Suprapubic skin (tissue), 4 donors: Measurements from ENCODE around the gene CCDC85C. TPM values are rescaled to one million over a fixed set of nuclear protein-coding genes. Genes with fewer than 3 reads are reported as not detected.

Experiments used
- DNase-seq, 2 donors: peaks; one replicate each; pipeline ENCODE4 v3.0.0-alpha.2; 2019; ENCODE audit warnings: low spot score in 2 of 2
- H3K27ac ChIP-seq: fragments of 200-600 bp; sonication (generic); one replicate; pipeline ENCODE4 v1.5.1; 2019
- H3K27me3 ChIP-seq: fragments of 200-600 bp; sonication (generic); one replicate; pipeline ENCODE4 v1.5.1; 2019
- H3K36me3 ChIP-seq: fragments of 200-600 bp; sonication (generic); one replicate; pipeline ENCODE4 v1.5.1; 2019
- H3K4me1 ChIP-seq: fragments of 200-600 bp; sonication (generic); one replicate; pipeline ENCODE4 v1.5.1; 2019
- H3K4me3 ChIP-seq: fragments of 200-600 bp; sonication (generic); one replicate; pipeline ENCODE4 v1.5.1; 2019; ENCODE audit warnings: mild to moderate bottlenecking
- H3K9me3 ChIP-seq: fragments of 200-600 bp; sonication (generic); one replicate; pipeline ENCODE4 v1.5.1; 2019
- EP300 ChIP-seq: sonication (generic); formaldehyde crosslinking; IDR thresholded peaks from one replicate; pipeline ENCODE4 v1.6.1; 2017; ENCODE audit warnings: antibody characterized with exemption
- POLR2A ChIP-seq, 2 donors: fragments of 450-650 bp; IDR thresholded peaks; one replicate each; pipeline ENCODE4 v1.6.1; 2017; ENCODE audit warnings: antibody characterized with exemption in 2 of 2, mild to moderate bottlenecking in 2 of 2, moderate library complexity in 2 of 2
- POLR2AphosphoS5 ChIP-seq, 3 donors: sonication (generic); formaldehyde crosslinking; IDR thresholded peaks; one replicate each; pipeline ENCODE4 v1.6.1; 2017; ENCODE audit warnings: antibody characterized with exemption in 3 of 3
- WGBS: methylation state at CpG from one replicate; pipeline ENCODE4 v1.1.5; 2018; 5-methylcytosine and 5-hydroxymethylcytosine counted together
- total RNA-seq, 4 donors: library from RNA; depleted of rRNA; stranded (reverse); fragments of >200 nt; gene quantifications; one replicate each; pipeline ENCODE4 v1.1.0, GENCODE V29; 2016
- TF ChIP-seq, protein P1 (sequence below), 2 donors: fragments of 200-600 bp in 1 of 2; fragments of 450-650 bp in 1 of 2; sonication (generic) in 1 of 2; IDR thresholded peaks; one replicate each; pipeline ENCODE4 v1.5.1; 2016 to 2019; ENCODE audit warnings: antibody characterized with exemption in 2 of 2, mild to moderate bottlenecking in 1 of 2, moderate library complexity in 1 of 2

The CCDC85C gene
- total RNA-seq, 4 donors from 2014 or later, result 18.8 to 53.2 (median 48.0) TPM

DNA sequence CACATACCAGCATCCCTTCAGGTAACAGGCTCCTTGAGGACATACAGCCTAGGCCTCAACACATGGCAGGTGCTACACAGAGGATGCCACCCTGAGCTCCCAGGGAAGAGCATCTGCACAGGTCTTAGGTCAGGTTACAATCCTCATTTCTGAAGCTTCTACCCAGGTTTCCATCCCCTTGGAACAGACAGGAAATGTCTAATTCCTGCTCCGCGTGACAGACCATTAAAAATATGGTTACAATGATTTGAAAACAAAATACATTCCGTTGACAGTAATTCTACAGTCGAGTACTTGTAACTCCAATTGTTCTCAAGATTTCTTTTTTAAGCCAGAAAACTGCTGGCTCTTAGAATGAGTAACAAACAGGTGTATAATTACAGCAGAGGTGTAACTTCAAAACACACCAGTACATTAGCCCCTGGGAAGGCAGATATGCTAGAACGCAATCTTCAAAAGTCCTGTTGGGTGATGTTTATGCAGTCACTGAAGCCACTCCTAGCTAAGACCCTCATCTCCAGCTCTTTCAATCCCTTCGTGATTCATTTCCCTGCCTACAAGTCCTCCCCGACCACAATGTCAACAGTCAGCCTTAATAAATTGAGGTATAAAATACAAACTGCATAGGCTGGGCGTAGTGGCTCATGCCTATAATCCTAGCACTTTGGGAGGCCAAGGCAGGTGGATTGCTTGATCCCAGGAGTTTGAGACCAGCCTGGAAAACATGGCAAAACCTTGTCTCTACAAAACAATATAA is 135.0 kb downstream of the CCDC85C start:
- 88% methylated on average over 8 of the region's 8 CpGs for WGBS
- no peak for TF ChIP-seq EP300
- TF ChIP-seq POLR2AphosphoS5 (IDR thresholded peaks at IDR 0.05), result no peak
- no peak for TF ChIP-seq POLR2A (IDR thresholded peaks at IDR 0.05)
- TF ChIP-seq, protein P1, sequence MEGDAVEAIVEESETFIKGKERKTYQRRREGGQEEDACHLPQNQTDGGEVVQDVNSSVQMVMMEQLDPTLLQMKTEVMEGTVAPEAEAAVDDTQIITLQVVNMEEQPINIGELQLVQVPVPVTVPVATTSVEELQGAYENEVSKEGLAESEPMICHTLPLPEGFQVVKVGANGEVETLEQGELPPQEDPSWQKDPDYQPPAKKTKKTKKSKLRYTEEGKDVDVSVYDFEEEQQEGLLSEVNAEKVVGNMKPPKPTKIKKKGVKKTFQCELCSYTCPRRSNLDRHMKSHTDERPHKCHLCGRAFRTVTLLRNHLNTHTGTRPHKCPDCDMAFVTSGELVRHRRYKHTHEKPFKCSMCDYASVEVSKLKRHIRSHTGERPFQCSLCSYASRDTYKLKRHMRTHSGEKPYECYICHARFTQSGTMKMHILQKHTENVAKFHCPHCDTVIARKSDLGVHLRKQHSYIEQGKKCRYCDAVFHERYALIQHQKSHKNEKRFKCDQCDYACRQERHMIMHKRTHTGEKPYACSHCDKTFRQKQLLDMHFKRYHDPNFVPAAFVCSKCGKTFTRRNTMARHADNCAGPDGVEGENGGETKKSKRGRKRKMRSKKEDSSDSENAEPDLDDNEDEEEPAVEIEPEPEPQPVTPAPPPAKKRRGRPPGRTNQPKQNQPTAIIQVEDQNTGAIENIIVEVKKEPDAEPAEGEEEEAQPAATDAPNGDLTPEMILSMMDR (IDR thresholded peaks at IDR 0.05), result no peak

DNA sequence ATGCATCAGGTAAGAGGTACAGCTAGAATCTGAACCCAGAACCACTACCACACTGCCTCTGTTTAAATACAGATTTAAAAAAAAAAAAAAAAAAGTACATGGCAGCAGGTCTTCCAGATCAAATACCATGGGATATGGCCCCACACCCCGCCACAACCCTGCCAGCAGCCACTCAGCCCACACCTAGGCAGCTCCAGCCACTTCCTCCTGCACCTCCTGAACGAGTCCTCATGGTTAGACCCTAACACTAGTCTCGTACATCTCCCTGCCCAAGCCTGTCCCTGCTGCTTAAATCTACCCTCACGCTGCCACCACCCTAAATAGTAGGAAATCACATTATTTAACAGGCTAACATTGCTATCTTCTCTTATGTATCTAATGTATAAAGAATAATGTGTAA is 135.9 kb downstream of the CCDC85C start:
- DNase-seq, result no peak
- H3K36me3 ChIP-seq, result peaks cover 18% of the 10 kb centered on the region
- H3K27ac ChIP-seq, result no peak overlapping the region
- H3K4me3 ChIP-seq, result no peak overlapping the region
- H3K4me1 ChIP-seq, result peaks cover 5% of the 10 kb centered on the region
- no peaks in the 10 kb centered on the region for H3K9me3 ChIP-seq
- 86% methylated on average over 4 of the region's 4 CpGs for WGBS
- TF ChIP-seq, protein P1 (IDR thresholded peaks at IDR 0.05), result no peak
- TF ChIP-seq POLR2A (IDR thresholded peaks at IDR 0.05), result no peak
- TF ChIP-seq POLR2AphosphoS5 (IDR thresholded peaks at IDR 0.05), result no peak
- no peak for TF ChIP-seq EP300
- H3K27me3 ChIP-seq, result no peaks in the 10 kb centered on the region

More for the DNA sequence above, 135.0 kb downstream of the CCDC85C start:
- H3K9me3 ChIP-seq, result no peaks in the 10 kb centered on the region
- H3K27me3 ChIP-seq, result no peaks in the 10 kb centered on the region
- H3K4me1 ChIP-seq, result peaks cover 5% of the 10 kb centered on the region
- peaks cover 14% of the 10 kb centered on the region for H3K36me3 ChIP-seq
- no peak overlapping the region for H3K27ac ChIP-seq
- no peak overlapping the region for H3K4me3 ChIP-seq
- no peak for DNase-seq

DNA sequence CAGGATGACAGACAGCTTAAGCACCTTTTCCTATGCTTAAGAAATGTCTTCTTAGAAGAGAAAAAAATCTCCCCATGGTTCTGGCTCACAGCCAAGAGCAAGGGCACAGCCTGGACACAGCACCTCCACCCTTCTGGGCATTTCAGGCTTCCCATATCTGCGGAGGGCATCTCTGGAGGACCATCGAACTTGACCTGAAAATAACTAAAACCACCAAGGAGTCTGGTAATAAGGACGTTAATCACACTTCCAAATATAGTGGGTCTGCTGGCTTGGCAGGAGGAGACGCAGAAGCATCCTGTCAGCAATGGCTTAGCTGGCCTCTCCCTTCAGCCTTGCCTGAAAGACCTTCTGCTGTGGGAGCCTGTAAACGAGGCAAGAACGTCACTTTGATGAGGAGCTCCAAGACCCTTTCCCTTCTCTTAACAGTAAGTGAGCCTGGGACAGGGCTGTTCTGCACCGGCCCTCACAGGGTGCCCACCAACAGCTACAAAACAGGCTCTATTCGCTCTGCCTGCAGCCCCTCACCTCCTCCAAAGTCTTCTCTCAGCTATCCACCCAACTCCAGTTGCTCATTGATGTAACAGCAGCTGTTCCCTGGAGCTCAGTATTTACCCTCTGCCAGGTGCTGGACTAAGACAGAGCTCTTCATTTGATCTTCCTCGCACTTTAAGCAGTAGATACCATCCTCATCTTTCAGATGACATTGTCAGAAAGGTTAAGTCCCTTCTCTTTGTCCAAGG is 136.5 kb downstream of the CCDC85C start:
- DNase-seq, result no peak
- WGBS, result 77% methylated on average over 9 of the region's 9 CpGs

DNA sequence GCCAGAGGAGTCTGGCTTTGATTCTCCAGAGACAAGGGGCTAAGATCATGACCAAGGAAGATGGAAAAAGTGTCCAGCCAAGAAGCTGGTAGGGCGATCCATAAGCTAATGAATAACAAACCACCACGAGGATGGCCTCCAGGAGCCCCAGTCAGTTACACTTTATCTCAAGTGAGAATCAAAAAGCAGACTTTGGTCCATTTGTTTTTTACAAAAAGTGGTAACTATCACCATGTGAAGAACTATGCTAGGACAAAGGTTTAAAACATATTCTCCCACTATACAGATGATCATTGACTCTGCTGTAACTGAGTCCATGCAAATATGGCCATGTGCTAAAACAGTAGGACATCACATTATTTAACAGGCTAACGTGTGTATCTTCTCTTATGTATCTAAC is 137.2 kb downstream of the CCDC85C start:
- Histone ChIP-seq H3K27me3 (no peaks in the 10 kb centered on the region), H3K9me3 (no peaks in the 10 kb centered on the region), H3K36me3 (peaks cover 28% of the 10 kb centered on the region), H3K4me1 (peaks cover 10% of the 10 kb centered on the region), H3K27ac (no peak overlapping the region), H3K4me3 (no peak overlapping the region)
- TF ChIP-seq POLR2A (IDR thresholded peaks at IDR 0.05) (no peak), EP300 (no peak)
- no peak for DNase-seq
- WGBS, result 88% methylated on average over 3 of the region's 3 CpGs

More for the DNA sequence above, 136.5 kb downstream of the CCDC85C start:
- no peaks in the 10 kb centered on the region for H3K9me3 ChIP-seq
- H3K36me3 ChIP-seq, result peaks cover 23% of the 10 kb centered on the region
- no peak overlapping the region for H3K27ac ChIP-seq
- TF ChIP-seq EP300, result no peak
- TF ChIP-seq, protein P1 (IDR thresholded peaks at IDR 0.05), result no peak
- no peak for TF ChIP-seq POLR2A (IDR thresholded peaks at IDR 0.05)
- no peak for TF ChIP-seq POLR2AphosphoS5 (IDR thresholded peaks at IDR 0.05)
- no peak overlapping the region for H3K4me3 ChIP-seq
- H3K4me1 ChIP-seq, result peaks cover 5% of the 10 kb centered on the region
- no peaks in the 10 kb centered on the region for H3K27me3 ChIP-seq

DNA sequence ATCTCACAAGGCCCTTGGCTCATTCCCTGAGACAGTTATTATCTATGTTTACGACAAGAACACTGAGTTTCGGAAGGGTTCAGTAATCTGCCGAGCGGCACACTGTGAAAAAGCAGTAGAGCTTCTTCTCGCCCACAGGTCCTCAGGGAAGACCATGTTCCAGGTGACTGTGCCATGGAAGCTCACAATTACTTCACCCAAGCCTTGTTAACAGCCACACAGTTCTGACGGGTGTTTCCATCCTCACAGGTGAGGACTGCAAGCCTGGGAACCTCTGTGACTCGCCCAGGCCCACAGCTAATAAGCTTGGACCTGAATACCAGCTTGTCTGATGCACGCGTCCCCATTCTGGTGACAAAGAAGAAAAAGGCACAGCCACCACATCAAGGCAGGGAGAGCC is 138.7 kb downstream of the CCDC85C start:
- 93% methylated on average over 8 of the region's 9 CpGs for WGBS

More for the DNA sequence above, 138.7 kb downstream of the CCDC85C start:
- H3K27me3 ChIP-seq, result no peaks in the 10 kb centered on the region
- TF ChIP-seq, protein P1 (IDR thresholded peaks at IDR 0.05), result no peak
- TF ChIP-seq POLR2AphosphoS5 (IDR thresholded peaks at IDR 0.05), result no peak
- TF ChIP-seq EP300, result no peak
- no peak for TF ChIP-seq POLR2A (IDR thresholded peaks at IDR 0.05)
- H3K9me3 ChIP-seq, result no peaks in the 10 kb centered on the region
- H3K4me1 ChIP-seq, result peaks cover 12% of the 10 kb centered on the region
- H3K36me3 ChIP-seq, result peaks cover 42% of the 10 kb centered on the region
- H3K27ac ChIP-seq, result no peak overlapping the region
- no peak for DNase-seq
- no peak overlapping the region for H3K4me3 ChIP-seq
